CD14-positive monocyte (primary cell): ENCODE data around the gene ASB4. TPM values are rescaled to one million over a fixed set of nuclear protein-coding genes. Genes with fewer than 3 reads are reported as not detected.

Experiments
- DNase-seq, 3 donors: peaks; one replicate each; pipeline ENCODE4 v3.0.0-alpha.2; 2011 to 2022
- H2AFZ ChIP-seq: 2 replicates; pipeline ENCODE4 v1.6.0; 2012; ENCODE audit warnings: mild to moderate bottlenecking, low read depth, low read length, inconsistent platforms; ENCODE audit not compliant: insufficient read depth, poor library complexity, severe bottlenecking
- H3K27ac ChIP-seq, 2 donors: 1 replicate in 1 of 2; 2 replicates in 1 of 2; pipeline ENCODE4 v1.5.1; 2012 to 2013; ENCODE audit warnings: low read length in 2 of 2, control low read depth in 1 of 2, inconsistent platforms in 1 of 2, low read depth in 1 of 2, mild to moderate bottlenecking in 1 of 2
- H3K27me3 ChIP-seq, 2 donors: one replicate each; pipeline versions ENCODE4 v1.6.0 to v1.6.1; 2011 to 2013; ENCODE audit warnings: low read length in 2 of 2; ENCODE audit not compliant: control insufficient read depth in 2 of 2, insufficient read depth in 2 of 2
- H3K36me3 ChIP-seq, 2 donors: replicated peaks in 1 of 2; 1 replicate in 1 of 2; 2 replicates in 1 of 2; pipeline versions ENCODE4 v1.5.1 to v1.6.1; 2012 to 2013; ENCODE audit warnings: low read length in 2 of 2, control low read depth in 1 of 2, inconsistent platforms in 1 of 2, mild to moderate bottlenecking in 1 of 2; ENCODE audit not compliant: insufficient read depth in 2 of 2, control insufficient read depth in 1 of 2
- H3K4me1 ChIP-seq, 2 donors: 1 replicate in 1 of 2; 2 replicates in 1 of 2; pipeline versions ENCODE4 v1.5.1 to v1.6.1; 2012 to 2013; ENCODE audit warnings: low read length in 2 of 2, control low read depth in 1 of 2, inconsistent platforms in 1 of 2, mild to moderate bottlenecking in 1 of 2, moderate library complexity in 1 of 2; ENCODE audit not compliant: insufficient read depth in 2 of 2, control insufficient read depth in 1 of 2
- H3K4me2 ChIP-seq: replicated peaks from 2 replicates; pipeline ENCODE3; 2012; ENCODE audit warnings: low read length, moderate library complexity, mild to moderate bottlenecking; ENCODE audit not compliant: poor library complexity, severe bottlenecking; ENCODE audit errors: extremely low read depth
- H3K4me3 ChIP-seq, 3 experiments: fragments of 200-600 bp in 1 of 3; sonication (generic) in 1 of 3; replicated peaks in 1 of 3; 1 replicate in 2 of 3; 2 replicates in 1 of 3; pipeline ENCODE4 v1.5.1; 2011 to 2013; ENCODE audit warnings: low read length in 3 of 3, mild to moderate bottlenecking in 3 of 3, control low read depth in 2 of 3, low read depth in 2 of 3, inconsistent platforms in 1 of 3, moderate library complexity in 1 of 3
- H3K79me2 ChIP-seq: 2 replicates; pipeline ENCODE4 v1.6.0; 2012; ENCODE audit warnings: mild to moderate bottlenecking, control low read depth, inconsistent platforms, low read length, moderate library complexity; ENCODE audit not compliant: insufficient read depth
- H3K9ac ChIP-seq: 2 replicates; pipeline ENCODE4 v1.6.0; 2017; ENCODE audit warnings: low read length, mild to moderate bottlenecking; ENCODE audit not compliant: insufficient read depth, poor library complexity, severe bottlenecking
- H3K9me3 ChIP-seq, 2 donors: replicated peaks in 1 of 2; 1 replicate in 1 of 2; 2 replicates in 1 of 2; pipeline versions ENCODE4 v1.5.1 to v1.6.1; 2012 to 2013; ENCODE audit warnings: low read length in 2 of 2, control low read depth in 1 of 2; ENCODE audit not compliant: control insufficient read depth in 1 of 2, insufficient read depth in 1 of 2
- H4K20me1 ChIP-seq: 2 replicates; pipeline ENCODE4 v1.6.0; 2012; ENCODE audit warnings: mild to moderate bottlenecking, low read length, control low read depth, moderate library complexity; ENCODE audit not compliant: insufficient read depth
- H3K27ac Mint-ChIP-seq, 7 donors: one replicate each; pipeline ENCODE4 v1.8.0; 2020; ENCODE audit warnings: mild to moderate bottlenecking in 7 of 7, mixed read lengths in 7 of 7, moderate library complexity in 6 of 7, inconsistent platforms in 2 of 7
- H3K27me3 Mint-ChIP-seq, 3 donors: one replicate each; pipeline ENCODE4 v1.8.0; 2021 to 2022; ENCODE audit warnings: low read depth in 3 of 3, mild to moderate bottlenecking in 3 of 3, mixed read lengths in 3 of 3, moderate library complexity in 3 of 3, inconsistent platforms in 1 of 3
- H3K36me3 Mint-ChIP-seq, 2 donors: one replicate each; pipeline ENCODE4 v1.8.0; 2020; ENCODE audit warnings: mixed read lengths in 2 of 2, inconsistent platforms in 1 of 2, mild to moderate bottlenecking in 1 of 2
- H3K4me1 Mint-ChIP-seq: one replicate; pipeline ENCODE4 v1.8.0; 2020; ENCODE audit warnings: mild to moderate bottlenecking, mixed read lengths
- H3K4me3 Mint-ChIP-seq, 2 donors: one replicate each; pipeline ENCODE4 v1.8.0; 2020; ENCODE audit warnings: mild to moderate bottlenecking in 2 of 2, mixed read lengths in 2 of 2, moderate library complexity in 1 of 2
- H3K9me3 Mint-ChIP-seq, 7 donors: one replicate each; pipeline ENCODE4 v1.8.0; 2020 to 2022; ENCODE audit warnings: mixed read lengths in 7 of 7, mild to moderate bottlenecking in 6 of 7, moderate library complexity in 6 of 7, inconsistent platforms in 2 of 7
- WGBS: methylation state at CpG from one replicate; pipeline ENCODE4 v1.1.5; 2013; ENCODE audit warnings: missing lambda C conversion rate; ENCODE audit not compliant: insufficient coverage; 5-methylcytosine and 5-hydroxymethylcytosine counted together
- intact Hi-C, 2 donors: fragments of 100-400 bp; cut with micrococcal nuclease; formaldehyde crosslinking; loops; one replicate each; pipeline versions ENCODE4 v1.15.0 to v1.15.1; 2023
- polyA plus RNA-seq, 3 donors: library from polyadenylated mRNA; depleted of rRNA in 1 of 3; unstranded in 2 of 3; stranded (reverse) in 1 of 3; fragments of 300-500 nt in 2 of 3; fragments of >200 nt in 1 of 3; fragmentation: Illumina TruSeq in 2 of 3; gene quantifications; 1 replicate in 2 of 3; 2 replicates in 1 of 3; pipeline ENCODE4 v1.2.3, GENCODE V29; 2012 to 2021
- TF ChIP-seq, protein P1 (sequence below): fragments of 200-600 bp; IDR thresholded peaks from one replicate; pipeline ENCODE4 v1.8.0; 2022; ENCODE audit warnings: antibody characterized with exemption, mild to moderate bottlenecking

ASB4 gene
- polyA plus RNA-seq, 3 donors = not detected

DNA sequence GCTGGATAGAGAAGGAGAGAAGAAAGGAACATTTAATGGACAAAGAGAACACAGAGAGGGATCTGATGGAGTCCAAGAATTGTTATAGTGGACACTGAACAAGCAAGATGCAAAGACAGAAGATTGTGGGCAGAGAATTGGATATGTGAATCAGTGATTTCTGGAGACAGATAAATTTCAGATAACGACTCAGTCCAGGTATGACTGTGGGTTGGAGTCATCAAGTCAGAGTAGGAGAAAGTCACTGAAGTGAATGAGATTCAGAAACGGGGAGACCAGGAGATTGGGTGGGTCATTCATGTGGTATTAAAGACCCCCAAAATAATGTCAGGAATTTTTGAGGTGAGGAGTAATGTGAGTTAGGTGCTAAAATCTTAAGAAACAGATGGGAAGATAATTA, 23.0 kb downstream of the ASB4 start:
- H3K79me2 ChIP-seq = no peaks in the 10 kb centered on the region
- no peaks in the 10 kb centered on the region for H3K9me3 Mint-ChIP-seq
- intact Hi-C loops = no loop called here

DNA sequence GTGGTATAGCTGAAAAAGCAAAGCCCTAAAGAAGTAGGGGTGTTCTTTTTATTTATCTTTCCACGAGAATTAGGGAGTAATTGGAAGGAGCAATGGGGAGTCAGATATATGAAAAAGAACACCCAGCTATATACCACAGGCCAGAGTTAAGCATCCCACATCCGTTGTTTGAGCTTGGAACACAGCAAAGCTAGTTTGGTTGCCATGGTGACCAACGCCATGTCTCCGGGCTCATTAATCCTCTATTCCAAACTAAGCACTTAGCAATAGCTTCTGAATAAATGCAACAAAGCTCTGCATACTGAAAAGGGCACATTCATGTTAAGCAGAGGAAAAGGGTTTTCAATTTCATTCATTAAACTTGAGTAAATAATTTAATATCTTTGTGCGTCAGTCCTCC, 23.5 kb downstream of the ASB4 start:
- H3K9me3 ChIP-seq = no peaks in the 10 kb centered on the region
- TF ChIP-seq, protein P1, sequence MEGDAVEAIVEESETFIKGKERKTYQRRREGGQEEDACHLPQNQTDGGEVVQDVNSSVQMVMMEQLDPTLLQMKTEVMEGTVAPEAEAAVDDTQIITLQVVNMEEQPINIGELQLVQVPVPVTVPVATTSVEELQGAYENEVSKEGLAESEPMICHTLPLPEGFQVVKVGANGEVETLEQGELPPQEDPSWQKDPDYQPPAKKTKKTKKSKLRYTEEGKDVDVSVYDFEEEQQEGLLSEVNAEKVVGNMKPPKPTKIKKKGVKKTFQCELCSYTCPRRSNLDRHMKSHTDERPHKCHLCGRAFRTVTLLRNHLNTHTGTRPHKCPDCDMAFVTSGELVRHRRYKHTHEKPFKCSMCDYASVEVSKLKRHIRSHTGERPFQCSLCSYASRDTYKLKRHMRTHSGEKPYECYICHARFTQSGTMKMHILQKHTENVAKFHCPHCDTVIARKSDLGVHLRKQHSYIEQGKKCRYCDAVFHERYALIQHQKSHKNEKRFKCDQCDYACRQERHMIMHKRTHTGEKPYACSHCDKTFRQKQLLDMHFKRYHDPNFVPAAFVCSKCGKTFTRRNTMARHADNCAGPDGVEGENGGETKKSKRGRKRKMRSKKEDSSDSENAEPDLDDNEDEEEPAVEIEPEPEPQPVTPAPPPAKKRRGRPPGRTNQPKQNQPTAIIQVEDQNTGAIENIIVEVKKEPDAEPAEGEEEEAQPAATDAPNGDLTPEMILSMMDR = no peak
- intact Hi-C loops = no loop called here
- no peak overlapping the region for H3K27ac ChIP-seq
- H3K4me3 ChIP-seq = no peak overlapping the region
- Mint-ChIP-seq H3K27ac (no peak overlapping the region), H3K4me1 (peaks cover 4% of the 10 kb centered on the region), H3K4me3 (no peak overlapping the region), H3K27me3 (peaks cover 0 to 2% (median 0%) of the 10 kb centered on the region in 3 donors), H3K9me3 (no peaks in the 10 kb centered on the region), H3K36me3 (no peaks in the 10 kb centered on the region)
- no peak overlapping the region for H2AFZ ChIP-seq
- H3K27me3 ChIP-seq = no peaks in the 10 kb centered on the region
- peaks cover 4% of the 10 kb centered on the region in 2 donors for H3K4me1 ChIP-seq
- 34% methylated on average over 3 of the region's 5 CpGs for WGBS
- H3K4me2 ChIP-seq = no peak overlapping the region
- H3K36me3 ChIP-seq = no peaks in the 10 kb centered on the region
- H3K9ac ChIP-seq = no peak overlapping the region
- H3K79me2 ChIP-seq = no peaks in the 10 kb centered on the region
- no peak for DNase-seq
- H4K20me1 ChIP-seq = no peaks in the 10 kb centered on the region

More for the DNA sequence above, 23.0 kb downstream of the ASB4 start:
- Histone ChIP-seq H3K27ac (no peak overlapping the region), H3K9me3 (no peaks in the 10 kb centered on the region), H3K27me3 (no peaks in the 10 kb centered on the region), H4K20me1 (no peaks in the 10 kb centered on the region), H3K4me3 (no peak overlapping the region), H2AFZ (no peak overlapping the region), H3K4me2 (no peak overlapping the region), H3K4me1 (peaks cover 4% of the 10 kb centered on the region in 2 donors), H3K9ac (no peak overlapping the region), H3K36me3 (no peaks in the 10 kb centered on the region)
- 84% methylated on average over 2 of the region's 2 CpGs for WGBS
- Mint-ChIP-seq H3K27ac (no peak overlapping the region), H3K4me1 (peaks cover 4% of the 10 kb centered on the region), H3K27me3 (no peaks in the 10 kb centered on the region), H3K4me3 (no peak overlapping the region), H3K36me3 (no peaks in the 10 kb centered on the region)
- TF ChIP-seq, protein P1 = no peak
- DNase-seq = no peak
